GM12801 (cell line): ENCODE measurements around the gene KIRREL2.

ENCODE experiments used
- CTCF ChIP-seq: IDR thresholded peaks from one replicate; pipeline ENCODE4 v1.5.1; 2011; ENCODE audit warnings: control low read depth; ENCODE audit not compliant: insufficient read length; ENCODE audit errors: extremely low read depth

KIRREL2 gene

GRCh38 chr19:35911790-35912189 is 55.1 kb downstream of the KIRREL2 start:
- TF ChIP-seq CTCF, result no peak

- no peak for TF ChIP-seq CTCF
Measured at GRCh38 chr19:35913589-35913988, 56.9 kb downstream of the KIRREL2 start.

- TF ChIP-seq CTCF, result no peak
Measured at GRCh38 chr19:35915443-35915842, 58.7 kb downstream of the KIRREL2 start.
